Breast epithelium (tissue), 3 donors: ENCODE results near the gene SHLD1.
"Not testable (repeated sequence)": the region's sequence is repeated elsewhere in the genome, so short reads cannot be mapped to it uniquely, and the experiment has no call there.

Source experiments
- CTCF ChIP-seq, 3 donors: fragments of 450-650 bp; IDR thresholded peaks; one replicate each; pipeline ENCODE4 v1.5.1; 2016 to 2017; ENCODE audit warnings: antibody characterized with exemption in 3 of 3, mild to moderate bottlenecking in 3 of 3, moderate library complexity in 3 of 3
- POLR2A ChIP-seq: fragments of 450-650 bp; IDR thresholded peaks from one replicate; pipeline ENCODE4 v1.6.1; 2016; ENCODE audit warnings: antibody characterized with exemption, mild to moderate bottlenecking, moderate library complexity
- POLR2AphosphoS5 ChIP-seq, 3 donors: sonication (generic); formaldehyde crosslinking; IDR thresholded peaks; one replicate each; pipeline ENCODE4 v1.6.1; 2017; ENCODE audit warnings: antibody characterized with exemption in 3 of 3

GRCh38 chr20:5781367-5781766, 31.2 kb downstream of the SHLD1 start:
- TF ChIP-seq POLR2AphosphoS5 (IDR thresholded peaks at IDR 0.05); CTCF (IDR thresholded peaks at IDR 0.05); POLR2A: not testable (repeated sequence)
